SK-N-SH (cell line): ENCODE data around the gene TMEM145. TPM values are rescaled to one million over a fixed set of nuclear protein-coding genes. Genes with fewer than 3 reads are reported as not detected.

Source experiments
- CTCF ChIA-PET: fragments of 300-600, 350-600 bp; formaldehyde crosslinking; extraction: SDS; loops from one replicate; lab custom pipeline; 2021; lab: Yijun Ruan, JAX
- POLR2A ChIA-PET: fragments of 350-600 bp; sonication (Branson Sonifier 250); formaldehyde crosslinking; extraction: SDS; loops from one replicate; lab custom pipeline; 2020; ENCODE audit warnings: antibody characterized with exemption, inconsistent platforms; lab: Yijun Ruan, JAX
- DNase-seq: peaks from one replicate; pipeline ENCODE4 v3.0.0; 2012
- H2AFZ ChIP-seq: fragments of 200-600 bp; sonication (generic); 2 replicates; pipeline ENCODE4 v1.8.1; 2016; ENCODE audit warnings: antibody characterized with exemption, mild to moderate bottlenecking, low read depth
- H3F3A ChIP-seq: fragments of 200-600 bp; sonication (generic); replicated peaks from 2 replicates; pipeline ENCODE3; 2016; ENCODE audit warnings: antibody characterized with exemption, mild to moderate bottlenecking; ENCODE audit not compliant: insufficient read depth
- H3K27ac ChIP-seq, 2 experiments: fragments of 200-500 bp in 1 of 2; fragments of 200-600 bp in 1 of 2; sonication (Bioruptor generic) in 1 of 2; sonication (generic), shearing (Covaris generic) in 1 of 2; 2 replicates each; pipeline versions ENCODE4 v1.5.1 to v1.6.1; 2014 to 2016; ENCODE audit warnings: low read depth in 2 of 2, inconsistent platforms in 1 of 2, low read length in 1 of 2, mild to moderate bottlenecking in 1 of 2, mixed read lengths in 1 of 2
- H3K27me3 ChIP-seq: fragments of 200-600 bp; sonication (generic), shearing (Covaris generic); 2 replicates; pipeline ENCODE4 v1.6.1; 2016; ENCODE audit warnings: mixed run types; ENCODE audit not compliant: insufficient read depth
- H3K36me3 ChIP-seq, 2 experiments: fragments of 200-500 bp in 1 of 2; fragments of 200-600 bp in 1 of 2; sonication (Bioruptor generic) in 1 of 2; sonication (generic) in 1 of 2; replicated peaks in 1 of 2; 2 replicates each; pipeline versions ENCODE3 to v1.5.1; 2014 to 2016; ENCODE audit warnings: low read length in 1 of 2, mild to moderate bottlenecking in 1 of 2; ENCODE audit not compliant: insufficient read depth in 2 of 2, control insufficient read depth in 1 of 2
- H3K4me1 ChIP-seq, 2 experiments: fragments of 200-500 bp in 1 of 2; fragments of 200-600 bp in 1 of 2; sonication (Bioruptor generic) in 1 of 2; sonication (generic), shearing (Covaris generic) in 1 of 2; 2 replicates each; pipeline versions ENCODE4 v1.5.1 to v1.6.1; 2014 to 2016; ENCODE audit warnings: low read depth in 1 of 2, low read length in 1 of 2, mixed run types in 1 of 2; ENCODE audit not compliant: insufficient read depth in 2 of 2, control insufficient read depth in 1 of 2
- H3K4me2 ChIP-seq: fragments of 200-600 bp; sonication (generic), shearing (Covaris generic); 2 replicates; pipeline ENCODE4 v1.6.1; 2017; ENCODE audit warnings: mixed run types
- H3K4me3 ChIP-seq, 2 experiments: fragments of 200-500 bp in 1 of 2; fragments of 200-600 bp in 1 of 2; sonication (Bioruptor generic) in 1 of 2; sonication (generic), shearing (Covaris generic) in 1 of 2; 2 replicates each; pipeline versions ENCODE4 v1.5.1 to v1.8.1; 2014 to 2016; ENCODE audit warnings: low read depth in 2 of 2, inconsistent platforms in 1 of 2, low read length in 1 of 2, mild to moderate bottlenecking in 1 of 2, mixed read lengths in 1 of 2, moderate library complexity in 1 of 2
- H3K79me2 ChIP-seq: fragments of 200-600 bp; sonication (generic); 2 replicates; pipeline ENCODE4 v1.8.1; 2017; ENCODE audit warnings: mild to moderate bottlenecking; ENCODE audit not compliant: insufficient read depth
- H3K9ac ChIP-seq: fragments of 200-600 bp; sonication (generic); 2 replicates; pipeline ENCODE4 v1.6.1; 2017; ENCODE audit warnings: mixed run types
- H3K9me2 ChIP-seq: fragments of 200-600 bp; sonication (generic); 2 replicates; pipeline ENCODE4 v1.6.1; 2017; ENCODE audit warnings: mixed run types
- H3K9me3 ChIP-seq: fragments of 200-600 bp; sonication (generic); 2 replicates; pipeline ENCODE4 v1.6.1; 2017; ENCODE audit warnings: mixed run types, mild to moderate bottlenecking, moderate library complexity
- H4K20me1 ChIP-seq: fragments of 200-600 bp; sonication (generic); 2 replicates; pipeline ENCODE4 v1.6.1; 2017; ENCODE audit warnings: mild to moderate bottlenecking, mixed run types; ENCODE audit not compliant: insufficient read depth
- ELF1 ChIP-seq: IDR thresholded peaks from 2 replicates; pipeline ENCODE4 v1.4.0; 2012
- EP300 ChIP-seq, 2 experiments: IDR thresholded peaks; 2 replicates each; pipeline versions ENCODE4 v1.4.0 to v1.6.1; 2012; ENCODE audit warnings: borderline replicate concordance in 1 of 2, low read depth in 1 of 2, low read length in 1 of 2
- EZH2phosphoT487 ChIP-seq: fragments of 200-600 bp; sonication (generic); IDR thresholded peaks from 2 replicates; pipeline ENCODE4 v1.6.1; 2017; ENCODE audit warnings: low read depth, mixed run types, mild to moderate bottlenecking, antibody characterized with exemption, moderate library complexity, borderline replicate concordance
- FOXM1 ChIP-seq: IDR thresholded peaks from 2 replicates; pipeline ENCODE4 v1.4.0; 2012; ENCODE audit warnings: low read depth, mild to moderate bottlenecking
- GATA2 ChIP-seq: sonication (generic); formaldehyde crosslinking; IDR thresholded peaks from 2 replicates; pipeline ENCODE4 v1.5.0; 2020; ENCODE audit warnings: mild to moderate bottlenecking, missing genetic modification reagents
- IRF3 ChIP-seq: fragments of 150-350 bp; IDR thresholded peaks from 2 replicates; pipeline ENCODE4 v1.6.1; 2016; ENCODE audit warnings: mild to moderate bottlenecking, low read depth, low read length
- JUND ChIP-seq: IDR thresholded peaks from 2 replicates; pipeline ENCODE4 v1.4.0; 2012
- MEF2A ChIP-seq: IDR thresholded peaks from 2 replicates; pipeline ENCODE4 v1.4.0; 2012; ENCODE audit warnings: low read depth, borderline replicate concordance
- NRF1 ChIP-seq: IDR thresholded peaks from 2 replicates; pipeline ENCODE4 v1.6.1; 2012; ENCODE audit warnings: low read depth, mild to moderate bottlenecking, low read length
- POLR2AphosphoS5 ChIP-seq: IDR thresholded peaks from 2 replicates; pipeline ENCODE4 v1.6.1; 2012; ENCODE audit warnings: low read depth, low read length
- REST ChIP-seq: IDR thresholded peaks from 2 replicates; pipeline ENCODE4 v1.6.1; 2012; ENCODE audit warnings: mild to moderate bottlenecking, low read depth, low read length, moderate library complexity
- RXRA ChIP-seq: IDR thresholded peaks from 2 replicates; pipeline ENCODE4 v1.4.0; 2012; ENCODE audit warnings: low read depth, mild to moderate bottlenecking, borderline replicate concordance
- SIN3A ChIP-seq: IDR thresholded peaks from 2 replicates; pipeline ENCODE4 v1.6.1; 2012; ENCODE audit warnings: low read depth, mild to moderate bottlenecking, low read length, moderate library complexity, borderline replicate concordance
- TEAD4 ChIP-seq: IDR thresholded peaks from 2 replicates; pipeline ENCODE4 v1.4.0; 2012; ENCODE audit warnings: mild to moderate bottlenecking, borderline replicate concordance; ENCODE audit not compliant: insufficient read depth
- USF1 ChIP-seq: IDR thresholded peaks from 2 replicates; pipeline ENCODE4 v1.4.0; 2012; ENCODE audit warnings: low read depth, borderline replicate concordance
- USF2 ChIP-seq: fragments of 150-350 bp; IDR thresholded peaks from 2 replicates; pipeline ENCODE4 v1.6.1; 2017; ENCODE audit warnings: antibody characterized with exemption, low read length, low read depth, borderline replicate concordance
- YY1 ChIP-seq: IDR thresholded peaks from 2 replicates; pipeline ENCODE4 v1.4.0; 2012; ENCODE audit warnings: low read depth, mild to moderate bottlenecking
- ZBTB33 ChIP-seq: IDR thresholded peaks from 2 replicates; pipeline ENCODE4 v1.4.0; 2012; ENCODE audit warnings: low read depth, borderline replicate concordance
- WGBS: methylation state at CpG from one replicate; pipeline ENCODE4 v1.1.6; 2017; ENCODE audit warnings: low lambda C conversion rate; 5-methylcytosine and 5-hydroxymethylcytosine counted together
- polyA plus RNA-seq, 3 experiments: library from polyadenylated mRNA; depleted of rRNA; stranded (reverse); fragments of >200 nt; gene quantifications; 2 replicates each; pipeline ENCODE4 v1.2.3, GENCODE V29; 2012

TMEM145 gene
- polyA plus RNA-seq, 1 of the 3 experiments (the other 2 are of a cell fraction) = 2.0 TPM

GRCh38 chr19:42366673-42367072 is 53.6 kb downstream of the TMEM145 start:
- POLR2A ChIA-PET = no interaction called here
- Histone ChIP-seq H3K4me2 (no peak overlapping the region), H4K20me1 (no peaks in the 10 kb centered on the region), H3K9ac (no peak overlapping the region), H3K27ac (no peak overlapping the region), H3K79me2 (no peaks in the 10 kb centered on the region), H2AFZ (no peak overlapping the region), H3K9me3 (no peaks in the 10 kb centered on the region), H3K9me2 (no peaks in the 10 kb centered on the region), H3K4me1 (no peaks in the 10 kb centered on the region; a peak in 1 of 4 replicates), H3K36me3 (peaks cover 10% of the 10 kb centered on the region in 2 experiments), H3F3A (no peaks in the 10 kb centered on the region), H3K27me3 (no peaks in the 10 kb centered on the region), H3K4me3 (no peak overlapping the region)
- CTCF ChIA-PET = no interaction called here
- 89% methylated on average over 1 of the region's 1 CpG for WGBS
- DNase-seq = no peak
- TF ChIP-seq RXRA = no peak
- TF ChIP-seq USF1 = no peak
- no peak for TF ChIP-seq JUND
- no peak for TF ChIP-seq TEAD4
- TF ChIP-seq USF2 = no peak
- no peak for TF ChIP-seq FOXM1
- TF ChIP-seq POLR2AphosphoS5 = no peak
- no peak for TF ChIP-seq MEF2A

- peaks cover 10% of the 10 kb centered on the region in 2 experiments for H3K36me3 ChIP-seq
- CTCF ChIA-PET = no interaction called here
These were observed 54.8 kb downstream of the TMEM145 start for GRCh38 chr19:42367929-42368328.

More at GRCh38 chr19:42367929-42368328, 54.8 kb downstream of the TMEM145 start:
- no peaks in the 10 kb centered on the region for H3K9me3 ChIP-seq
- no peak overlapping the region for H3K9ac ChIP-seq
- no peak overlapping the region for H3K4me2 ChIP-seq
- no peaks in the 10 kb centered on the region for H4K20me1 ChIP-seq
- H3K4me3 ChIP-seq = no peak overlapping the region
- H3F3A ChIP-seq = no peaks in the 10 kb centered on the region
- no peak overlapping the region for H2AFZ ChIP-seq
- H3K79me2 ChIP-seq = no peaks in the 10 kb centered on the region
- TF ChIP-seq REST (no peak), YY1 (no peak), EZH2phosphoT487 (no peak), NRF1 (no peak), ELF1 (no peak), USF2 (no peak), FOXM1 (no peak), IRF3 (no peak), GATA2 (CRISPR knock-in tag) (no peak), EP300 (IDR thresholded peaks at IDR 0.05; ENCODE audit: borderline replicate concordance in 1 of 2, low read depth in 1 of 2, low read length in 1 of 2) (no peak), SIN3A (no peak), RXRA (no peak), ZBTB33 (no peak)
- TF ChIP-seq, all 33 proteins: peak for 0
- no peak for DNase-seq
- H3K4me1 ChIP-seq = no peaks in the 10 kb centered on the region; a peak in 1 of 4 replicates
- H3K9me2 ChIP-seq = no peaks in the 10 kb centered on the region
- H3K27ac ChIP-seq = no peak overlapping the region
- POLR2A ChIA-PET = no interaction called here
- H3K27me3 ChIP-seq = no peaks in the 10 kb centered on the region
- WGBS = 96% methylated on average over 4 of the region's 4 CpGs
